IMR-90 (cell line): ENCODE measurements around the gene TCF3.

Source experiments
- CEBPB ChIP-seq: IDR thresholded peaks from 2 replicates; pipeline ENCODE4 v1.6.1; 2012; ENCODE audit warnings: low read depth, low read length, improper control_type of control experiment
- CTCF ChIP-seq: conservative IDR thresholded peaks from 2 replicates; pipeline ENCODE4 v1.5.1; 2012; ENCODE audit warnings: mild to moderate bottlenecking, low read depth, low read length, improper control_type of control experiment

DNA sequence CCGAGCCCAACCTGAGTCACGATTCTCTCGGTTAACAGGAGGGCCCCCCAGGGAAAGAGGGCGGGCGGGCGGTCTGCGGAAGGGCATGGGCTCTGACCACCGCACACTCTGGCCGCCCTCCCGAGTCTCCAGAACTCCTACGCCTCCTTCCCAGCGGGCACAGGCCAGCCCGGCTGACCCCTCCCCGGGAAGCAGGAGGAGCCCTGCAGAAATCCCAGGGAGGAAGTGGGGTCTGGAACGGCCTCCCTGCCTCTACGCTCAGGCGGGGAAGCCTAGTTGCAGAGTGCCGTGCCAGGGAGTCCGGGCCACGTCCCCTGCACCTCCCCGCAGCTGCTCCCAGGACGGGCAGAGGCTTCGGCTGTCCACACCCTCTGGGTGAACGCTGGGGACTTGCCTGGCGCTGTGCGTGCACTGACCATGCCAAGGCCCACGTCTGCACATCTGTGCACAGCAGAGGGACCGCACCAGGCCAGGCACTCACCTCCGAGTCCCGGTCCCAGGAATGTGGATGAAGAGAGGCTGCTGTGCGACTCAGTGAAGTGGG, 20.8 kb downstream of the TCF3 start:
- TF ChIP-seq CTCF: no peak
- TF ChIP-seq CEBPB: no peak
